HG02943 (cell line): ENCODE results near the gene YPEL4.

Experiments used
- ATAC-seq: cut with Tn5 transposase; IDR thresholded peaks from one replicate; pipeline ENCODE4 v1.9.1; 2021; ENCODE audit warnings: mild to moderate bottlenecking, low read depth, moderate library complexity; ENCODE audit not compliant: unreplicated experiment

Gene YPEL4

DNA sequence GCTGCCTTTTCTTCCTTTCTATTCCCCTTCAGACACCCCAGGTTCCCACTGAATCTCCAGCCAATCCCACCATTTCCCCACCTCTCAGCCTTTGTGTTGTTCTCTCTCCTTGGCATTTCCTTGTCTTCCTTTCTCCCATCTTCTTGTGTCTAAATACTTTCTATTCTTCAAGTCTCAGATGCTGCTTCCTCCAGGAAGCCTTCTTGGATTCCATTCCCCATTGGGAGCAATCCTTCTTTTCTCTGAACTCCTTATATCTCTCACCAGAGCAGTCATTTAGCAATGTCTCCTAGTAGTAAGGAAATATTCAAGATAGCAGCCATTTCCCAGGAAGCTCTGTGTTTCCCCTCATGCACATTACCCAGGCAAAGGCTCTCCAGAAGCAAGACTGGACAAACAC, 15.4 kb downstream of the YPEL4 start:
- no peak for ATAC-seq

DNA sequence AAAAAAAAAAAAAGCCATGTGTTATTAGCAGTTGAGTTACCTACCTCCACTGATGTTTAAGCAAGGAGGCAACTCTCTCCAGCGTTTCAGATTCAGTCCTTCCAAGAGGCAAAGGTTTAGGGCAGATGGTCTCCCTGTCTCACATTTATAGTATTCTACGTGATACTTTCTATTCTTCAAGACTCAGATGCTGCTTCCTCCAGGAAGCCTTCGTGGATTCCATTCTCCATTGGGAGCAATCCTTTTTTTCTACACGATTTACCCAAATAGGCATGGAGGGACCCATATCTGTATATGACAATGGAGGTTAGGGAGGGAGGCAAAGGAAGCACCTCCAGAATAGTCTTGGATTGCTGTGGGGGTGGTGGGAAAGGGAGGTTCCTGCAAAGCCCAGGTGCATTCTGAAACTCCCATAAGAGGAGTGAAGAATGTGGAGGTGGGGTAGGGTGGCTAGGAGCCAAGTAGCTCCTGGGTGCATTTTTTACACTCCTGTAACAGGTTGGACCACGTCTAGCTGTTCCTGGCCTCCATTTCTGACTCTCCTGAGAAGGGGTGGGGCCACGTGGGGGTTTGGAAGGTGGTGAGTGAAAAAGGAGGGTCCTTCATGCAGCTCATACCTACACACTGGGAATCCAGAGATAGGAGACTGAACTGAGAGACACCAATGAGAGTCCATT, 16.2 kb downstream of the YPEL4 start:
- no peak for ATAC-seq

DNA sequence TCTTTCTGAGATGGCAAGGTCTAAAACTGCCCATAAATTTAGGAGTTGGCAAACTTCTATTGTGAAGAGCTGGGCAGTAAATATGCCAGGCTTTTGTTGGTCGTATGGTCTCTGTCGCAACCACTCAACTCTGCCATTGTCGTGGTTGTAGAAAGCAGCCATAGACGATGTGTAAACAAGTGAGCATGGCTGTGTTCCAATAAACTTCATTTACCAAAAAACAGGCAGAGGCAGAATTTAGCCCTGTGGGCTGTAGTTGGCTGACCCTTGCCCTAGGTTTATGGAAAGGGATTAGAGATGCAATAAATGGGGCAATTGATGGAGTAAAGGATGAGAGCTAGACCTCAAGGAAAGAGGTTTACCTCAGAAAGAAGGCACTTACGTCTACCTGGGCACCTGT, 17.6 kb downstream of the YPEL4 start:
- ATAC-seq = no peak

DNA sequence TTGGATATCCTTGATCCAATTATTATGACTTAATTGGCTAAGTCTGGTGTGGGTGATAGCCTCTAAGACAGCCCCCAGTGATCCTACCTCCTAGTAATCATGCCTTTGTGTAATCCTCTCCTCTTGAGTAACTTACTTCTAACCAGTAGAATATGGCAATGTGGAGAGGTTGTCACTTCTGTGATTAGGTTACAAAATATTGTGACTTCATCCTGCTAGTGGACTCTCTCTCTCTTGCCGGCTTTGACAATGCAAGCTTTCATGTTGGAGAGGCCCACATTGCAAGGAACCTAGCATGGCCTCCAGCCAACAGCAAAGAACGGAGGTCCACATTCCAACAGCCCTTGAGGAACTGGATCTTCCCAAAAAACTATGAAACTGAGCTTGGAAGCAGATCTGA, 19.5 kb downstream of the YPEL4 start:
- ATAC-seq = no peak

DNA sequence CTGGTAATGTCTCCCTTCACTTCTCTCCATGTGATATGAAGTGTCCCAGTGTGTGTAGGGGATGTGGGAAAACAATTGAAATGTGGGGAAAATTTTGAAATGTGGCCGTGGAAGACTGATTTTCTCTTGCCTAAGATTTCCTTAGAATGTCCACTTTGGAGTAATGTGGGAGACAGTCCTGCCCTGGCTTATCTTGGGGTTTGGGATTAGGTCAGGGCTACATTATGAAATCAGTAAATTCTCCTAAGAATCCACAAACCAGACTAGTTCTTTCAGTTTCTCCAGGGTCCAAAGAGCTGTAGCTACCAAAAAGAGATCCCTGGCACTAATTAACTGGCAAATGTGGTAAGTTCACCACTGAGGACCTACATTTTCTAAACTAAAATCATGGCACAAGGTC, 22.8 kb downstream of the YPEL4 start:
- ATAC-seq = no peak

DNA sequence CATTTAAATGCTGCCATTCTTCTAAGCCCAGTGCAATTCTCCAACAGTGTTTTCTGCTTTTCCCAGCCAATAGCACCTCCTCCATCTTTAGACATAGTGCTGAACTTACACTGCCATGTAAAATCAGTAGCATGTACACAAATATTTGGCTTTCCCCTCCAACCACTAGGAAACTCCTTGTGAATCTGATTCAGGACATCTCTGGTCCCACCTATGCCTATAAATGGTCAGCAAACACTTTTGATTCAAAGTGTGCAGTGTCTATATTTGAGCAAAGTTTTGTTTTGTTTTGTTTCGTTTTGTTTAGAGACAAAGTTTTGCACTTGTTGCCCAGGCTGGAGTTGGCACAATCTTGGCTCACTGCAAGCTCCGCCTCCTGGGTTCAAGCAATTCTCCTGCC, 24.8 kb downstream of the YPEL4 start:
- ATAC-seq = no peak

DNA sequence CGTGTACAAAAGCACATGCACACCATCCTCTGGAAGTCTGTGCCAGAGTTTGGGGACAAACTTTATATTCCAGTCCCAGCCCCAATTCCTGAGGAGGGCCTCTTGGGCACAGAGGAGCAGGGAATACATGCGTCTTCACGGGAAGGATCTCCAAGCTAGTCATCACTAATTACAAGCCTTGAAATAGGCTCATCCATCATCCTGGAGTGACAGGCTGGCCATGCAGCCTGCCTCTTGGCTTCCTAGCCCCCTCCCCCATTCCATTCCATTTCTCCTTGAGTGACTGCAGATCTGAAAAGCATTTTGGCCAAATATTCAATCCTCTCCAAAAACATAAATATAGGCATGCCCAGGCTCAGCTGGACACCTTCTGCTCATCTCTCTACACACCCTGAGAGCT, 27.4 kb downstream of the YPEL4 start:
- ATAC-seq = no peak

DNA sequence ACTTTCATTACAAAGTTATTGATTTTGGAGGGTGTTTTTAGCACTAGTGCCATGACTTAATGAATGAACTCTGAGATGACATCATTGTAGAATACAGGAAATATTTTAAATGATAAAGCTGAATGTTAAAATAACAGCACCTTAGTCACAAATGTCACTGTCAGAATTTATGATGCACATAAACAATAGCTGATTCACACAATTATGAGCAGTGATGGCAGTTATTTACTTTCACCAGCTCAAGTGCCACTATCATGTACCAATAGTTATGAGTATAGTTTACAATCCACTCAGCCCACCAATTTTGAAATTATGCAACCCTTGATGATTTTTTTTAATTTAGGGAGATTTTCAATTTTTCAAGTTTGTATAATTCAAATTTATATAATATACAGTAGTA, 29.2 kb downstream of the YPEL4 start:
- no peak for ATAC-seq

DNA sequence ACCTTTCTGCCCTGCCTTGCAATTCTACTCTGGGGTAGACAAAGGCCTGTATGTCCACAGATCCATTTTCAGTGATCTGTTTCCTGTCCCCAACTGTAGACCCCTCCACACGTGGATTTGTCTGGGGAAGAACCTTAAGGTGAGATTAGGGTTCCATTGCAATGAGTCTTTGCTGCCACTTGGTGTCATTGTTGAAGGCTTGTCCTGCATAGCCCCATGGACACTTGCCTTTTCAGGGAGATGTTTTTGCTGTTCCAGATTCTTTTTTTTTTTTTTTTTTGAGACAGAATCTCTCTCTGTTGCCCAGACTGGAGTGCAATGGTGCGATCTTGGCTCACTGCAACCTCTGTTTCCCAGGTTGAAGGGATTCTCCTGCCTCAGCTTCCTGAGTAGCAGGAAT, 30.4 kb downstream of the YPEL4 start:
- ATAC-seq = no peak

DNA sequence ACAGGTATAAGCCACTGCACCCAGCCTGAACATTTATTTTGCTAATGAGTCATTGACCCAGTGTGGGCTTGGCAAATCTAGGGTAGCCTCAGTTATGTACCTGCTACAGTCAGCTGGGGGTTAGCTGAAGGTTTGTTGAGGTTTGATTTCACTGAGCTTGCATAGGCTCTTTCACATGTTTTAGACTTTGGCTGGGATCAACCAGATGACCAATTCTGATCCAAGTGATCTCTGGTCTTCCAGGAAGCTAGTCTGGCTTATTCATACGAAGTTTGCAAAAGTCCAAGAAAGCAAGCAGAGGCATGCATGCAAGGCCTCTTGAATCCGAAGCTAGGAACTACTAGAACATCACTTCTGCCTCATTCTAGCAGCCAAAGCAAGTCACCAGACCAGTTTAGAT, 31.3 kb downstream of the YPEL4 start:
- ATAC-seq = no peak

DNA sequence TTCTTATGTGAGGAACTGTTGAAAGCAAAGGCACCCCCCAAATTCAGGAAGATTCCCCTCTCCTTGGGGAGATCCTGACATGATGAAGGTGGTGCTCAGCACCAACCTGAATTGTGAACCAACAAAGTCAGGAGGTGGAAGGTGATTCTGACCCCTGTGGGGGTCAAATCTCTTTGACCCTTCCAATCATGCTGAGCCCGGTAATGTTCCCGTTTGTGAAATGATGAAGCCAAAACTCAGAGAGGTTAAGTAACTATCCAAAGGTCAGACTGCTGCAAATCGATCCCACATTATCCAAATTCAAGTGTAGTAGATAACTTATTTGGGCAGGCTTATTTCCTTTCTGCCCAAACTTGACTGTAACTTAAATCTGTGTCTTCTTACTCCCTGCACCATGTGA, 33.1 kb downstream of the YPEL4 start:
- no peak for ATAC-seq

DNA sequence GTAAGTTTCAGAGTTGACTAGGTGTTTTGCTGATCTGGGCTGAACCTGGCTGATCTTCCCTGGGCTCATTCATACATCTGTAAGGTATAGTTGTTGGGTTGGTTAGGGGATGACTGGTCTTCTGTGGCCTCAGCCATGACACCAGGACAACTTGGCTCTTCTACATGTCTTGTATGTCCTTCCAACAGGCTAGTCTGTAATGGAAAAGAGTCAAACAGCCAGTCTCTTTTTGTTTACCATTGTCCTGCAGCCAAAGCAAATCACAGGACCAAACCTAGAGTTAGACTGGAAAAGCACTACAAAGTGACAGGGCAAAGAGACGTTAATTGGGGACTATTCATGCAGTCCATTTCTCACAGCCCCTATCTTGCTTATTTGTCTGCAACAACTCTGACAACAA, 34.4 kb downstream of the YPEL4 start:
- ATAC-seq = no peak

DNA sequence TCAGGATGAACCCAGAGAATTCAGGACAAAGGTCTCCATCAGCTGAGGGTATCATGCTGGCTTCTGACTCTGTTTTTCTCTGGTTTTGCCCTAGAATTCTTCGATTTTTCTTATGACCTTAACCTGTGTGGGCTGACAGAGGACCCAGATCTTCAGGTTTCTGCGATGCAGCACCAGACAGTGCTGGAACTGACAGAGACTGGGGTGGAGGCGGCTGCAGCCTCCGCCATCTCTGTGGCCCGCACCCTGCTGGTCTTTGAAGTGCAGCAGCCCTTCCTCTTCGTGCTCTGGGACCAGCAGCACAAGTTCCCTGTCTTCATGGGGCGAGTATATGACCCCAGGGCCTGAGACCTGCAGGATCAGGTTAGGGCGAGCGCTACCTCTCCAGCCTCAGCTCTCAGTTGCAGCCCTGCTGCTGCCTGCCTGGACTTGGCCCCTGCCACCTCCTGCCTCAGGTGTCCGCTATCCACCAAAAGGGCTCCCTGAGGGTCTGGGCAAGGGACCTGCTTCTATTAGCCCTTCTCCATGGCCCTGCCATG, 35.4 kb downstream of the YPEL4 start:
- ATAC-seq = no peak

DNA sequence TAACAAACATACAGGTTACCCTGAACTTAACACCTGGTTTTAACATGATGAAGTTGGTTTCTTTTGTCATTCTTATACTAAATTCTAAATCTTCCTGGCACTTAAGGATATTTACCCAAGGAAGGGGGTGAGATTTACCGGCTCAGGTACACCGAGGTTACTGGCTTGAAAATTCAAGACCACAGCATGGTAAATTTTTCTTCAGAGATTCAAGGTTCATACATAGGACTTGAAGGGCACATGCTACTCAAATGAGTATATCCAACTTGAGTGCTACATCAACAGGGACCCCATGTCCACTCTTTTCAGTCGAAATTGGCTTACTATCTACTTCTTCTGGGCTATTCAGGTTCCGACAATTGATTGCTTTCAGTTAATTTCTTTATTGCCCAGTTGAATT, 39.5 kb downstream of the YPEL4 start:
- no peak for ATAC-seq

DNA sequence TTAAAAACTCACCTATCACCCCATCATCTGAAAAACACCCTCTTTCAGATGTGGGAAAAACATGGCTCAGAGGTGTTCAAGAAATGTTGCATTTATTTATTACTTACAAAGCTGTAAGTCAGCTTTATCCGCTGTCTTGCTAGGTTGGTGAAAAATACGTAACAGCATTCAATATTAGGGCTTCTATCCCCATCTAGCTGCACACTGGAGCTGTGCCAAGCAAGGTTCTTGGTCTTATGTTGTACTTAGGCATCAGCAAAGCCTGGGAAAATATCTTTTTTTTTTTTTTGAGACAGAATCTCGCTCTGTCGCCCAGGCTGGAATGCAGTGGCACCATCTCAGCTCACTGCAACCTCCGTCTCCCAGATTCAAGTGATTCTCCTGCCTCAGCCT, 44.7 kb downstream of the YPEL4 start:
- ATAC-seq = no peak

DNA sequence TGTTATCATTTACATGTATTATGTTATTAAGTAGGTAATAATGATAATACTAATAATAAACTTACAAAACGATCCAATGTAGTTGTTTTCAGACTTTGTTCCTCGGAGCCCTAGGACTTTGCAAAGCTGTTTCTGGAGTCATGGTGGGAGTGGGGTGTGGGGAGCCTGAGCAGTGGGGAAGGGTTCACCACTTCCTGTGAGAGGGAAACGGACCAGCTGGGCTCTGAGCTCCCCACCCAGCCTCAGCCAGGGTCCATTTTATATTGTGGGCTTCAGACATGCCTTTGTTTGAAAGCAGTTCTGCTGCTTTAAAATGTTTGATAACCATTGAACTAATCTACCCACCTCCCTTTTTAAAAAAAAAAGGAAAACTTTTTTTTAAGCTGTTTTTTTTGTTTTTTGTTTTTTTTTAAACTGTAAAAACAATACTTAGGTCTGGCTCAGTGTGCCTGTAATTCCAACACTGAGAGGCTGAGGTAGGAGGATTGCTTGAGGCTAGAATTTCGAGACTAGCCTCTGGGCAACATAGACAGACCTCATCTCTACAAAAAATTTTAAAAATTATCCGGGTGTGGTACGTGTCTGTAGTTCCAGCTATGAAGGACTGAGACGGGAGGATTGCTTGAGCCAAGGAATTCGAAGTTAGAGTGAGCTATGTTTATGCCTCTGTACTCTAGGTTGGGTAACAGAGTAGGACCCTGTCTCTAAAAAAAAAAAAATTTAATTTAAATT, 45.2 kb downstream of the YPEL4 start:
- ATAC-seq = no peak

DNA sequence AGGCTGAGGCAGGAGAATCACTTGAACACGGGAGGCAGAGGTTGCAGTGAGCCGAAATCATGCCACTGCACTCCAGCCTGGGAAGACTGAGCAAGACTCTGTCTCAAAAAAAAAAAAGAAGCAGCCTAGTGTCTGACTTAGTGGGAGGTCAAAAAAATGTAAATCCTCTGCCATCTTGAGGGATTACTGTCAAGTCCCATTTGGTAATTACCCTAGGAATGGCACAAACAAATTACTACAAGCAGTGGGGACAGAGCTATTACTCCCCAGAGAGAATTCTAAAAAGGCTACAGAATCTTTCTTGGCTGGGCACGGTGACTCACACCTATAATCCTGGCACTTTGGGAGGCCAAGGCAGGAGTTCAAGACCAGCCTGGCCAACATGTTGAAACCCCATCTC, 48.4 kb downstream of the YPEL4 start:
- ATAC-seq = no peak

DNA sequence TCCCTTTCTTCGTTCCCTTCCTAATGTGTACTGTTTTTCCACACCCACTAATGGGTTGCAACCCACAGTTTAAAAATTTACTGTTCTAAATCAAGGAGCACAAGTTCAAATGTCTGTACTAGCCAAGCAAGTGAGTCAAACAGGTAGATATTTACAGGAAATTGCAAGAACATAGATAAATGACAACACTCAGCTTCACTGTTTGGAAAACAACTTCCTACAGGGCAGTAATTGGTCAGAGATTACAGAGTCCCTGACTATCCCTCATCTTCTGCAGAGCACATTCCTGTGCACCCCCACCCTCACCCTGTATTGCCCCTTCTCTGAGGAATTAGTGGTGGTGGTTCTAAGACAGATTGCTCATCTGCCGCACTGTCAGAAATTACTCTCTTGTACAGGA, 50.3 kb downstream of the YPEL4 start:
- ATAC-seq = no peak

DNA sequence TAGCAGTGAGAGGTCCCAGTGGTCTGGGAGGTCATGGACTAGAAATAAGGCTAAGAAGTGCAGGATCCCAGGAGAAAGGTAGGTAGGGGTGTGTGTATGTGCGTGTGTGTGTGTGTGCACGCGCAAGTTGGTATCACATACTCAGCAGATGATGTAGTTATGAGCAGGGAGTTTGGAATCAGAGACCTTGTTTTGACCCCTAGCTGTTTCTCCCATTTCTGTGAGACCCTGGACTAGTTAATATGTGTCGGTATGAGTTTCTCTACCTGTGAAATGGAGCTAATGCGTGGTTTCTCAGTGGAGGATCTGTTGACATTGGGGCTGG, 50.9 kb downstream of the YPEL4 start:
- no peak for ATAC-seq

DNA sequence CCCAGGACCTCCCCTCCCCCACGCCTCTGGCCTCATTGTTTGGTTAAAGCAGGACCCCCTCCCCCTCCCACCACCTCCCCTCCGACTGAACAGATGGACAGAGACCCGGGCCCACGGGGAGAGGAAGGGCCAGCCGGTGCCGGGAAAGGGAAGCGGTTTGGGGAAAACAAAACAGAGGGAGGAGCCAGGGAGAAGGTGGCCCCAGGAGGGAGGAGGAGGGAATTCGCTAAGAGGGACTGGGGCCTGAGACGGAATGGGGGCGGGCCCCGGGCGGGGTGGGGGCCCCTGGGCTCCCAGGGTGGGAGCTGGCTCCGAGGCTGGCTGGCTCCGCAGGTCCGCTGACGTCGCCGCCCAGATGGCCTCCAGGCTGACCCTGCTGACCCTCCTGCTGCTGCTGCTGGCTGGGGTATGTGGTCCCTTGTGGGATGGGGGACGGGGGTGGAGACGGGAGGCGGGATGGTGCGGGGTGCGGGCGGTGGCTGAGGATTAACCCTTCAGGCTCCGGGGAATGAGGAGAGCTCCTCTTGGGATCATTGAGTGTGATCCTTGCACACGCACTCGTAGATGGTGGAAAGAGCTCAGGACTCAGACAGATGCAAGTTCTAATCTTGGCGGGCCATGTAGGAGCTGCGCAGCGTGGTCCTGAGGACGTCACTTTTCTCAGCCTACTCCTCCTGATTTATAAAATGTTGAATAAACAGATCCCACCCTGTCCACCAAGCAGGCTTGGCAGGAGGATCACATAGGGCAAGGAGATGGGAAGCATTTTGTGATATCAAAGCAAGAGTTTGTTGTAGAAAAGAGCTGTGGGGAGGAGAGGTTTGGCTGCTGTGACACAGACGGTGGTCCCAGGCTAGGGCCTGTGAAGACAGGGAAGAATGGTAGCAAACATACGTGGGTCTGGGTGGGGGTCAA, 51.5 kb downstream of the YPEL4 start:
- ATAC-seq = no peak

DNA sequence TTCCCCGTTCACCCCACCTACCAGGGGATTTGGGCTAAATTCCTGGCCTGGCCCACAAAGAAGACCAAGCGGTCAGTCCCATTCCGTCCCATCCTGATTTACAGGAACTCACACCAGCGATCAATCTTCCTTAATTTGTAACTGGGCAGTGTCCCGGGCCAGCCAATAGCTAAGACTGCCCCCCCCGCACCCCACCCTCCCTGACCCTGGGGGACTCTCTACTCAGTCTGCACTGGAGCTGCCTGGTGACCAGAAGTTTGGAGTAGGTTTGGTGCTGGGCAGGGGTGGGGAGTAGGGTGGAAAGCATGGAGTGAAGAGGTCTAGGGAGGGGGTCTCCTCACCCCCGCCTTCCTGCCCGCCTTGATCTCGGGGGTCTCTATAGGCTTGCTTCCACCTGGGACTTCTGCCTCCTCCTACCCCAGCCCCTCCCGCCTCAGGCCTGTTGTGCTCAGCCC, 52.2 kb downstream of the YPEL4 start, which contains the start of gene SERPING1:
SERPING1 (plus strand) TSS at position 225 of the 455 bp plus-strand sequence. CDS start 586 bp downstream, outside the sequence.
- no peak for ATAC-seq
